Body of pancreas (tissue), 4 donors: ENCODE results near the gene NAT14. TPM values are rescaled to one million over a fixed set of nuclear protein-coding genes. Genes with fewer than 3 reads are reported as not detected.

Source experiments
- ATAC-seq: fragments of 150-250 bp; one replicate; pipeline ENCODE4 v1.9.1; 2016
- DNase-seq, 4 donors: peaks; one replicate each; pipeline ENCODE4 v3.0.0-alpha.2; 2019
- H3K27ac ChIP-seq, 4 donors: fragments of 200-600 bp; sonication (generic); 1 replicate in 3 of 4; 2 replicates in 1 of 4; pipeline versions ENCODE4 v1.5.1 to v1.6.1; 2016 to 2019; ENCODE audit warnings: mild to moderate bottlenecking in 1 of 4, mixed read lengths in 1 of 4, moderate library complexity in 1 of 4
- H3K27me3 ChIP-seq, 2 donors: fragments of 200-600 bp; sonication (generic); one replicate each; pipeline ENCODE4 v1.6.0; 2016; ENCODE audit warnings: mild to moderate bottlenecking in 1 of 2
- H3K36me3 ChIP-seq, 2 donors: fragments of 200-600 bp; sonication (generic); replicated peaks in 1 of 2; 2 replicates each; pipeline ENCODE4 v1.5.1; 2016; ENCODE audit warnings: low read depth in 2 of 2; ENCODE audit not compliant: insufficient read depth in 1 of 2
- H3K4me1 ChIP-seq: fragments of 200-600 bp; sonication (generic); one replicate; pipeline ENCODE4 v1.6.0; 2016
- H3K4me3 ChIP-seq, 2 donors: fragments of 200-600 bp; sonication (generic); 1 replicate in 1 of 2; 2 replicates in 1 of 2; pipeline ENCODE4 v1.5.1; 2016 to 2019
- H3K9me3 ChIP-seq, 3 donors: fragments of 200-600 bp; sonication (generic); 1 replicate in 2 of 3; 2 replicates in 1 of 3; pipeline ENCODE4 v1.5.1; 2016
- CTCF ChIP-seq, 7 experiments: fragments of 450-650 bp in 4 of 7; fragments of 200-600 bp in 3 of 7; sonication (generic) in 3 of 7; IDR thresholded peaks; one replicate each; pipeline ENCODE4 v1.5.1; 2016 to 2019; ENCODE audit warnings: antibody characterized with exemption in 7 of 7
- POLR2A ChIP-seq, 3 donors: fragments of 450-650 bp; IDR thresholded peaks; one replicate each; pipeline ENCODE4 v1.6.1; 2016; ENCODE audit warnings: antibody characterized with exemption in 3 of 3, mild to moderate bottlenecking in 2 of 3
- WGBS, 2 donors: methylation state at CpG; one replicate each; pipeline ENCODE4 v1.1.5; 2017; 5-methylcytosine and 5-hydroxymethylcytosine counted together
- intact Hi-C: fragments of 100-400 bp; cut with DNase I; formaldehyde crosslinking; loops from one replicate; pipeline ENCODE4 v1.15.1; 2023
- total RNA-seq, 2 donors: library from RNA; depleted of rRNA; stranded (reverse); fragments of >200 nt; gene quantifications; one replicate each; pipeline ENCODE4 v1.1.0, GENCODE V29; 2016

Gene NAT14
- total RNA-seq, 2 donors from 2014 or later, result 4.2 to 8.2 TPM

- Histone ChIP-seq H3K27ac (no peak overlapping the region), H3K4me3 (no peak overlapping the region), H3K9me3 (no peaks in the 10 kb centered on the region), H3K4me1 (peaks cover 10% of the 10 kb centered on the region), H3K36me3 (no peaks in the 10 kb centered on the region), H3K27me3 (no peaks in the 10 kb centered on the region)
- ATAC-seq (no peak), DNase-seq (no peak)
- intact Hi-C loops, result loop anchor here (5.0 kb wide), 1 partner anchor 363 kb away; no protein-coding TSS in a partner anchor
- TF ChIP-seq POLR2A (IDR thresholded peaks at IDR 0.05) (no peak), CTCF (IDR thresholded peaks at IDR 0.05) (no peak)
- 63 to 65% methylated on average over 11 of the region's 11 CpGs for WGBS, 2 donors
These were observed 20.0 kb downstream of the NAT14 start for GRCh38 chr19:55504981-55505380.

- Histone ChIP-seq H3K4me3 (no peak overlapping the region), H3K36me3 (no peaks in the 10 kb centered on the region), H3K4me1 (peaks cover 10% of the 10 kb centered on the region), H3K9me3 (no peaks in the 10 kb centered on the region), H3K27ac (no peak overlapping the region), H3K27me3 (no peaks in the 10 kb centered on the region)
- intact Hi-C loops, result no loop called here
- WGBS, 2 donors, result 61 to 63% methylated on average over 10 of the region's 10 CpGs
- no peak for ATAC-seq
- TF ChIP-seq CTCF (IDR thresholded peaks at IDR 0.05) (no peak), POLR2A (IDR thresholded peaks at IDR 0.05) (no peak)
- no peak for DNase-seq
These were observed 23.1 kb downstream of the NAT14 start for GRCh38 chr19:55508120-55508519.

- H3K36me3 ChIP-seq, result no peaks in the 10 kb centered on the region
- peak overlapping the region in 1 of 2 donors; percentile 0 for H3K4me3 ChIP-seq
- TF ChIP-seq CTCF (IDR thresholded peaks at IDR 0.05), result peak; percentile 77 to 98 (median 96)
- peak in 2 of 3 donors; percentile 39 to 58 for TF ChIP-seq POLR2A (IDR thresholded peaks at IDR 0.05)
- H3K9me3 ChIP-seq, result no peaks in the 10 kb centered on the region
- peaks cover 4% of the 10 kb centered on the region for H3K4me1 ChIP-seq
- 6 to 32% methylated on average over 12 to 56 of the region's 61 CpGs for WGBS, 2 donors
- peak overlapping the region; percentile 46 to 82 (median 74) for H3K27ac ChIP-seq
- H3K27me3 ChIP-seq, result peaks cover 0 to 5% of the 10 kb centered on the region in 2 donors
- intact Hi-C loops, result loop anchor here (5.0 kb wide), 2 partner anchors 95 to 115 kb away; no protein-coding TSS in a partner anchor
- peak; percentile 100 for ATAC-seq
- peak; percentile 95 to 97 (median 96) for DNase-seq
These were observed 32.1 kb downstream of the NAT14 start for GRCh38 chr19:55516878-55517620.

- no peak for TF ChIP-seq CTCF (IDR thresholded peaks at IDR 0.05)
- no peak for TF ChIP-seq POLR2A (IDR thresholded peaks at IDR 0.05)
- H3K27me3 ChIP-seq, result peaks cover 0 to 3% of the 10 kb centered on the region in 2 donors
- no peak for ATAC-seq
- DNase-seq, result no peak
- H3K27ac ChIP-seq, result no peak overlapping the region
- intact Hi-C loops, result loop anchor here (5.0 kb wide), 2 partner anchors 93 to 113 kb away; no protein-coding TSS in a partner anchor
- no peak overlapping the region for H3K4me3 ChIP-seq
- no peaks in the 10 kb centered on the region for H3K36me3 ChIP-seq
- WGBS, 2 donors, result 77 to 80% methylated on average over 10 of the region's 10 CpGs
- H3K4me1 ChIP-seq, result peaks cover 4% of the 10 kb centered on the region
- H3K9me3 ChIP-seq, result no peaks in the 10 kb centered on the region
These were observed 34.7 kb downstream of the NAT14 start for GRCh38 chr19:55519451-55520311.
